Left cardiac atrium (tissue), 4 donors: ENCODE measurements around the gene SYNPR. TPM values are rescaled to one million over a fixed set of nuclear protein-coding genes. Genes with fewer than 3 reads are reported as not detected.
A peak's percentile ranks its signal among the peaks of the same experiment; 100 is the strongest.

Experiments
- ATAC-seq, 2 donors: fragments of 200-7000 bp; cut with Tn5 transposase; one replicate each; pipeline ENCODE4 v1.9.1; 2020; ENCODE audit warnings: mild to moderate bottlenecking in 2 of 2, moderate library complexity in 2 of 2
- DNase-seq: peaks from one replicate; pipeline ENCODE4 v3.0.0-alpha.2; 2020
- intact Hi-C, 2 donors: fragments of 100-400 bp; cut with DNase I; formaldehyde crosslinking; loops; one replicate each; pipeline versions ENCODE4 v1.14.1 to v1.15.1; 2022 to 2023
- total RNA-seq, 2 donors: library from RNA; stranded (reverse); fragmentation: NEBNext Ultra II Directional; extraction: Animal tissue kit (Norgen Biotek cat#: 25700); gene quantifications; one replicate each; pipeline ENCODE4 v1.2.1, GENCODE V29; 2021
- donor health status: DM: no; HTN: yes; CAD: no.
- donor health status: DM: no; HTN: yes; CAD: no; lungs with severe emphysema.
- donor health status: DM: yes; HTN: yes; CAD: no.
- donor health status: Dilated cardiomyopathy.

SYNPR gene
- total RNA-seq, 2 donors from 2014 or later, result 5.3 to 10.4 TPM

GRCh38 chr3:63442918-63443317 is 164.8 kb downstream of the SYNPR start:
- ATAC-seq (no peak), DNase-seq (no peak)
- intact Hi-C loops, result no loop called here

DNA sequence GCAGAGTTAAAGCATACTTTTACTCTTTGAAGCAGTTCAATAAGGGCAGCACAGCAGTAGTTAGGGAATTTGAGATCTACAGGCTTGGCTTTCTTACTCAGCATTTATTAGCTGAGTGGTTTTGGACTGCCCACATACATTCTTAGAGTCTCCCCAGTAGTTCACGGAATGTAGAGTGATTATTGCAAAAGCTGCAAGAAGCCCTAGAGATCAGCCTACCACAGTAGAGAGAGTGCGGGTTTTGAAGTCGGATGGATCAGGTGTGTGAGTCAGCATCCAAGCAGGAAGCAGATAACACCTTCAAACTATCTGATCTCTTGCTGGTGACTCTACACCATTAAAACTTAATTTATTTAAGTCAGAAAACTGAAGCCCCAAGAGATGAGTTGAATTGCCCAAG is 171.9 kb downstream of the SYNPR start:
- intact Hi-C loops, result no loop called here
- DNase-seq (no peak), ATAC-seq (no peak)

DNA sequence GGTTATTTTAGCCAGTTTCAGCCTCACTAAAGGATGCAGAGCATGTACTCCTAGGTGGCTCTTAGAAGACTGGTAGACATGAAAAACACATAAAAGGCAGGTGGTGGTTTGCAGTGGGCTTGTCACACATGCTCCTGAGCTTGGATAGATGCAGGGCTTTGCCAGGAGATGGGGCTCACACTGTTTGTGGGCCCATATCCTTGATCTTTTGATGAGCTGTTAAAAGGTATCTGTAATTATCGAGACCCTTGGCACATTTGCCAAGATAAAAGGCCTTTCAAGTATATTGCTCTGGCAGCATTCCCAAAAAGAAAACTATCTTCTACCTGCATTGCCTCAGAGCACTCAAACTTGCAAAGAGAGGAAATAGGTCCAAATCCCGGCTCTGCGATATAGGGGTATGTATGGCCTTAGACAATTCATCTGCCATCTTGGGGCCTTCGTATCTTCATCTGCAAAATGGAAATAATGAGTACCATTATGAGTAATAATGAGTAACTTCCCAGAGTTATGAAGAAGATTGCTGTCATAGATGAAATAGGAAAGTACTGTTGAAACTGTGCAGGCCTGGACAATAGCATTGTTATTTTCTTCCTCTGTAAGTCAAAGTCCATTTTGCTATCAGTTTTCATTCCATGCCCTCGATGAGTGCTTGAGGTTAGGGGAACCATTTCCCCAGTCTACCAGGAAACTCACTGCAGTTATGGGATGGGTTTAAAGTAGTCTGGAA is 172.7 kb downstream of the SYNPR start:
- ATAC-seq (no peak), DNase-seq (no peak)
- intact Hi-C loops, result no loop called here

- intact Hi-C loops, result no loop called here
- DNase-seq (no peak), ATAC-seq (no peak)
Measured at GRCh38 chr3:63456901-63457300, 178.8 kb downstream of the SYNPR start.

GRCh38 chr3:63458405-63458804 is 180.3 kb downstream of the SYNPR start:
- intact Hi-C loops, result no loop called here
- ATAC-seq, result no peak

GRCh38 chr3:63462732-63463131 is 184.6 kb downstream of the SYNPR start:
- ATAC-seq (no peak), DNase-seq (no peak)
- intact Hi-C loops, result no loop called here

More at GRCh38 chr3:63458405-63458804, 180.3 kb downstream of the SYNPR start:
- DNase-seq, result no peak

- no peak for ATAC-seq
- intact Hi-C loops, result no loop called here
Measured at GRCh38 chr3:63467392-63467791, 189.3 kb downstream of the SYNPR start.

DNA sequence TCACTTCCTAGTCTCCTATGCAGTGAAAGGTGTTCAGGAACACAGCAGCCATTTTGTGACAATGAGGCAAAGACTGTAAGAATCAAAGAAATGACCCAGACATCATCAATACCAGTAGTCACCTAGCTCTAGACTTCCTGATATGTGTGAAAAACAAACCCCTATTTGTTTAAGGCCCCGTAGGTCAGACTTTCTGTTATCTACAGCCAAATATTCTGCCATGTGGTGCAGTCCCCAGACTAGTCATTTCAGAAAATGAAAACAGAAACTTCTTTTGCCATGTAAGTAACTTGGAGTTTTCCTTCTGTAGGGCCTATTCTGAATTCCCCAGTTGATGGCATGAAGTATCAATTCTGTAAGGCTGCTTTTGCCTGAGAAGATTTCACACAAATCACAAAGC is 192.6 kb downstream of the SYNPR start:
- ATAC-seq, result no peak
- no peak for DNase-seq
- intact Hi-C loops, result no loop called here

More at GRCh38 chr3:63467392-63467791, 189.3 kb downstream of the SYNPR start:
- DNase-seq, result no peak

- no peak for DNase-seq
- ATAC-seq, result no peak
- intact Hi-C loops, result no loop called here
Measured at GRCh38 chr3:63471781-63472180, 193.7 kb downstream of the SYNPR start.

- intact Hi-C loops, result no loop called here
- ATAC-seq (peak in 1 of 2 donors; percentile 63), DNase-seq (no peak)
Measured at GRCh38 chr3:63473641-63474166, 195.6 kb downstream of the SYNPR start.

- intact Hi-C loops, result no loop called here
- ATAC-seq (no peak), DNase-seq (no peak)
Measured at GRCh38 chr3:63474828-63475518, 196.9 kb downstream of the SYNPR start.

- intact Hi-C loops, result no loop called here
- ATAC-seq (no peak), DNase-seq (no peak)
Measured at GRCh38 chr3:63477494-63478129, 199.5 kb downstream of the SYNPR start.

DNA sequence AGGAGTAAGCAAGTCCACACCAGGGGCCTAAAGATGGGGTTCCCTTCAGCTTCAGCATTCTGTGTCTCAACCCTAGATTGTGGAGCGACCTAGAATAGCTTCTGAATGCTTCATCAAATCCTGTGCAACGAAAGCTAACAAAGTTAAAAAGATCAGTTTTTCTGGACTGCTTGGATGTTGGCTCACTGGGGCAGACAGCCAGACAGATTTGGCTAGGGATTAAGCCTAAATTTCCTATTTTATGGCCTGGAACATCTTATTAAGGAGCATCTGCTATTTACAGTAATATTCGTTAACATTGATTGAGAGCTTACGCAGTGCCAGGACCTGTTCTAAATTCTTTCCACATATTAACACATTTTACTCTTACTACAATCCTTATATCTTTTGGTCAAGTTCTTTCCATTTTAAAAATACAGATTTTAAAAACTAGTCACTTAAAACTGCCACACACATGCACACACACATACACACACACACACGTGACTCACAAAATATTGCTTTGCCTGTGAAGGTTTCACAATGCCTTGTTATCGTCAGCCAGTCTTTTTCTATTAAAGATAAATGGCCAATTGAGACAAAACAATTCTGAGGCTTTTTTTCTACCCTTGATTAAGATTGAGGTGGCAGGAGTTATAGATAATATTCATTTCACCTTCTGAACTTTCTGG is 201.0 kb downstream of the SYNPR start:
- ATAC-seq (no peak), DNase-seq (no peak)
- intact Hi-C loops, result no loop called here

GRCh38 chr3:63479661-63480035 is 201.5 kb downstream of the SYNPR start:
- intact Hi-C loops, result no loop called here
- no peak for ATAC-seq
- no peak for DNase-seq

DNA sequence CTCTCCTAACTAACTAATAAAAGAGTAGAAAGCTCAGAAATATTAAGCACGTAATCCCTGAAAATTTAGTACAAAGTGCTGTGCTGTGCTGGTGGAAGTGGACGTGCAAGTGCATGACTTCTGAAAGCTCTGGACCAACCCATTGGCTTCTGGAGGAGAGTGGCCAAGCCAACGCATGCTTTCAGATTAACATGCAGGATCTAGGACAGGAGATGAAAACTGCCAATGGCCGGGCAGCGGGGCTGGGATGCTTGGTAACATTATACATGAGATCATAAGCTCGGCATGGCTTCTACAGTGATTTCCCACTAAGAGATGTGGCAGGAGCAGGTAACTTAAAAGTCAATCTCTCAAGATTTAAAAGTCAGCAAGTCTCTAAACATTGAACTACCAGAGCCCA is 203.5 kb downstream of the SYNPR start:
- intact Hi-C loops, result no loop called here
- DNase-seq (no peak), ATAC-seq (no peak)

DNA sequence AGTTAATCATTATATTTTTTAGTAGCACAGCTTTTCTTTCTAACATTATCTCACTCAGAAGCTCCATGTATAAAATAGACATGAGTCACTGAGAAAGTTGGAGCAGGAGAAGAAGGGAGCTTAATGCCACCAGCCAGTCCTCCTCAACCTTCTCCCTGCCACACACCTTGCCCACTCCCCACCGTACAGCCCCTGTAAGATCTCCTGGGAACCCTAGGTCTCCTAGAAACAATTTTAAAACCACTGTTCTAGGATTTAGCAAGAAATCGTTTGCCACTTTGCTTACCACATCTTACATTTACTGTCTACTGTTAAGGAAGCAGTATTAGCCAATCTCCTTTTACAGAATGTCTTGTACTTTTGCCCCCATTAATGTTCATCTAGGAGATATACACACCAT is 204.2 kb downstream of the SYNPR start:
- DNase-seq, result no peak
- ATAC-seq, result no peak
- intact Hi-C loops, result no loop called here

GRCh38 chr3:63492464-63492863 is 214.4 kb downstream of the SYNPR start:
- no peak for DNase-seq
- ATAC-seq, result no peak
- intact Hi-C loops, result no loop called here

DNA sequence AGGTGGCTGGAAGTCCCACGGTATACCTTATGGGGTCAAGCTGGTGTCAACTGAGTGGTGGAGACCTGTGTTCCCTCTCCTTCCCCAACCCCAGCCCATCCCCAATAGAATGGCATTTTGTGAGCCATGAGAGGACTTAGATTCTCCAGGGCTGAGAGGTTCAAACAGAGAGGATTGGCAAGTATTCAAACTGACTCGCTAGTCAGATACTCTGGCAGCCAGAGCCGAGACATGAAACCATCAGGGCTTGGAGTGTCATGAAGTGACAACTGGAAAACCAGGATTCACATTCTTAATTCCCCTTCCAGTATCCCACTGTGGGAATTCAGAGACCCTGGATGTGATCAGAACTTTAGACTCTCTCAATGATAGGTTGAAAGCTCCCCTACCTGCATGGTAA is 215.0 kb downstream of the SYNPR start:
- intact Hi-C loops, result no loop called here
- ATAC-seq, result no peak
- no peak for DNase-seq

DNA sequence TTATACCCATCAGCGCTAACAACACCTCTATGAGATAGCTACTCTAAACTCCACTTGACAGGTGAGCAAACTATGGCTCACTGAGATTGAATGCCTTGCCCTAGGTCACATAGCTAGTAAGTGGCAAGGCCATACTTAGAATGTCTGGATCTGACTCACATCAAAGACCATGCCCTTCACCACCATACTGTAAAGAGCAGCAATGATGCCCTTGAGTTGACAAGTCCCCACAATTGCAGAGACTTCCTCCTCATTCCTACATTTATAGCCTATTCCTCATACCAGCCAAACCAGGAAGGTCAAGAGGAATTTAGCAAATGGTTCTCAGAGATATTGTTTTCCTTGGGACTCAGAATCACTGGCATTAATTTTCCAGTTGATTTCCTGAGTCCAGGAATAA is 216.5 kb downstream of the SYNPR start:
- ATAC-seq, result no peak
- DNase-seq, result no peak
- intact Hi-C loops, result no loop called here

DNA sequence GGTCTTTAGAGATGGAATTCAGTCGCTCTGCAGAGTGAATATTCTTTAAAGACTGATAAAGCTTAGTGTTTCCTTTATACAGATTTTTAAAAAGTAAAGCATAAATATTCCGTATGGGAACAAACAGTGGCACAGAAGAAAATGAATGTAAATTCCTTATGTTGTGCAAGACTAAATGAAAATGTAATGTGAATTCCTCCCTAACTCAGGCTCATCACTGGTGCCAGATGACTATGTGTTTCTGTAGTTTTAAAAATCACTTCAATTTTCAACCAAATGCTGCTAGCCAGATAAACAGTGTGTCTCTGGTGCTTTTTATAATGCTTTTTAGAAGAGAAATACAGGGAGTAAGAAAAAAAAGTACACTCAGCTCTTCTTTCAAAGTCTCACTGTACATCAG is 219.5 kb downstream of the SYNPR start:
- intact Hi-C loops, result no loop called here
- ATAC-seq, result no peak
- no peak for DNase-seq
